ENCODE data around the gene RANBP17.

GRCh38 chr5:171317230-171317629 lies 455.4 kb downstream of the RANBP17 start:
- no peak for TF ChIP-seq CTCF (conservative IDR thresholded peaks at IDR 0.05; ENCODE audit: low read depth, low read length)
- no peak for TF ChIP-seq EZH2 (IDR thresholded peaks at IDR 0.05; ENCODE audit: borderline replicate concordance, low read depth, low read length, poor library complexity, severe bottlenecking)

All from A673 (cell line).